Type B pancreatic cell (in vitro differentiated cells): ENCODE data around the gene SMIM44. TPM values are rescaled to one million over a fixed set of nuclear protein-coding genes. Genes with fewer than 3 reads are reported as not detected.

Experiments used
- DNase-seq: peaks from one replicate; pipeline ENCODE4 v3.0.0; 2021; ENCODE audit warnings: mixed read lengths; ENCODE audit not compliant: unreplicated experiment; ENCODE audit errors: extremely low spot score
- H3K27ac Mint-ChIP-seq: 2 replicates; pipeline ENCODE4 v1.8.0; 2021; ENCODE audit warnings: mild to moderate bottlenecking, mixed read lengths
- H3K27me3 Mint-ChIP-seq: 2 replicates; pipeline ENCODE4 v1.8.0; 2021; ENCODE audit warnings: mixed read lengths
- H3K36me3 Mint-ChIP-seq: 2 replicates; pipeline ENCODE4 v1.8.0; 2021; ENCODE audit warnings: mixed read lengths
- H3K4me1 Mint-ChIP-seq: one replicate; pipeline ENCODE4 v1.8.0; 2021; ENCODE audit warnings: mixed read lengths; ENCODE audit not compliant: unreplicated experiment
- H3K4me3 Mint-ChIP-seq: 2 replicates; pipeline ENCODE4 v1.8.0; 2021; ENCODE audit warnings: mild to moderate bottlenecking, mixed read lengths
- H3K9me3 Mint-ChIP-seq: 2 replicates; pipeline ENCODE4 v1.8.0; 2021; ENCODE audit warnings: mixed read lengths
- CTCF ChIP-seq: fragments of 200-600 bp; sonication (generic); conservative IDR thresholded peaks from 2 replicates; pipeline ENCODE4 v1.5.0; 2021; ENCODE audit warnings: antibody characterized with exemption, mild to moderate bottlenecking
- total RNA-seq: library from RNA; stranded (reverse); gene quantifications from 2 replicates; pipeline ENCODE4 v1.2.1, GENCODE V29; 2021; ENCODE audit warnings: low replicate concordance

Gene SMIM44
- total RNA-seq, 1 donor from 2014 or later = not detected

GRCh38 chr19:3494559-3494958, 11.3 kb upstream of the SMIM44 start:
- H3K9me3 Mint-ChIP-seq = no peaks in the 10 kb centered on the region
- H3K4me3 Mint-ChIP-seq = no peak overlapping the region
- no peak for TF ChIP-seq CTCF
- DNase-seq = no peak
- H3K27ac Mint-ChIP-seq = no peak overlapping the region
- peaks cover 8% of the 10 kb centered on the region for H3K4me1 Mint-ChIP-seq
- H3K36me3 Mint-ChIP-seq = peaks cover 13% of the 10 kb centered on the region
- H3K27me3 Mint-ChIP-seq = no peaks in the 10 kb centered on the region

- peaks cover 6% of the 10 kb centered on the region for H3K4me1 Mint-ChIP-seq
- peaks cover 13% of the 10 kb centered on the region for H3K36me3 Mint-ChIP-seq
- H3K27me3 Mint-ChIP-seq = no peaks in the 10 kb centered on the region
- no peaks in the 10 kb centered on the region for H3K9me3 Mint-ChIP-seq
- no peak for TF ChIP-seq CTCF
- no peak overlapping the region for H3K4me3 Mint-ChIP-seq
- DNase-seq = no peak
- no peak overlapping the region for H3K27ac Mint-ChIP-seq
These were observed 10.8 kb upstream of the SMIM44 start for GRCh38 chr19:3494051-3494450.

DNA sequence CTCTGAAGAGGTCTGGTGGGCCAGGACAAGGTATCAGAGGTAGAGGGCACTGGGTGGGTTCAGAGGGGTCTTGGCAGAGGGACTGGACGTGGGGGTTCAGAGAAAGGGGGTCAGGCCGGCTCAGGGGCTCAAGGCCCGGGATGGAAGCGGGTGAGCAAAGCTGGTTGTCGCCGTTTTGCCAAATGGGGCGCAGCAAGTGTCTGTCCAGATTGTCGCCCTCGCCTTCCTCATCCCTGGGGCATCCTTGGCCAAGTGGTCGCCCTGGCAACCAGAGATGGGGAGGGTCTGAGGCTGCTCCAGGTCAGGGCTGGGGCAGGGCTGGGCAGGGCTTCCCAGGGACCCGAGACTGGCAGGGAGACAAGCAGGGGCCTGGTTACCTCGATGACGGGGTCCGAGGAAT, 10.4 kb upstream of the SMIM44 start:
- no peak overlapping the region for H3K27ac Mint-ChIP-seq
- peaks cover 4% of the 10 kb centered on the region for H3K4me1 Mint-ChIP-seq
- H3K36me3 Mint-ChIP-seq = peaks cover 13% of the 10 kb centered on the region
- no peak for DNase-seq
- H3K4me3 Mint-ChIP-seq = no peak overlapping the region
- TF ChIP-seq CTCF = no peak
- H3K9me3 Mint-ChIP-seq = no peaks in the 10 kb centered on the region
- no peaks in the 10 kb centered on the region for H3K27me3 Mint-ChIP-seq

- H3K36me3 Mint-ChIP-seq = peaks cover 14% of the 10 kb centered on the region
- no peak overlapping the region for H3K4me3 Mint-ChIP-seq
- no peaks in the 10 kb centered on the region for H3K27me3 Mint-ChIP-seq
- DNase-seq = no peak
- no peak overlapping the region for H3K27ac Mint-ChIP-seq
- H3K4me1 Mint-ChIP-seq = peaks cover under 1% of the 10 kb centered on the region
- TF ChIP-seq CTCF = no peak
- no peaks in the 10 kb centered on the region for H3K9me3 Mint-ChIP-seq
These were observed 9.7 kb upstream of the SMIM44 start for GRCh38 chr19:3492919-3493318.

DNA sequence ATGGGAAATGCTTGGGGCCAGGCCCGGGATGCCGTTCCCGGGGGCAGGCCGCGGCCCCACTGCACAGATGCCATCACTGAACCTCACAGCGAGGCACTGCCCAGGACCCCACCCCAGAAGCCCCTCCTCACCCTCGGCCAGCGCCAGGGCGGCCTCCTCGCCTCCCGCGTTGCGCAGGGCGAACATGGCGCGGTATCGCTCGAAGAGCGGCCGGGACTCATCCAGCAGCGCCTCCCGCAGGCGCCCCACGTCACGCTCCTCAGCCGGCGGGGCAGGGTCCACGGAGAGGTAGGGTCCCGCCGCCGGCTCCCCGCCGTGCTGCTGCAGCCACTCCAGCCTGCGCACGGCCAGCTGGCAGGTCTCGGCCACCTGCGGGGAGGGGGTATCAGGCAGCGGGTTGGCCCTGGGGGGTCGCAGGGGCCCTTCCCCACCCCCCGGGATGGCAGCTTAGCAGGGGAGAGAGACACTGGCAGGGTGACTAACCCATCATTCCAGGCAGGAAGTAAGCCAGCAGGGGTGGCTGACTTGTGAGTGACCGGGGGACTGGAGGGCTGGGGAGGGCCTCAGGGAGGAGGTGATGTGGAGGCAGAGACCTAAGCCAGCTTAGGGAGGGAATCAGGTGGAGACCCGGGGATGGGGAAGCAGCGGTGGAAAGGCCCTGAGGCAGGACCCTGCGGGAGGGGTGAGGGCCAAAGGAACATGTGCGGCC, 9.0 kb upstream of the SMIM44 start:
- Mint-ChIP-seq H3K36me3 (peaks cover 13% of the 10 kb centered on the region), H3K4me1 (no peaks in the 10 kb centered on the region), H3K27ac (no peak overlapping the region), H3K4me3 (no peak overlapping the region), H3K27me3 (no peaks in the 10 kb centered on the region), H3K9me3 (no peaks in the 10 kb centered on the region)
- no peak for TF ChIP-seq CTCF
- no peak for DNase-seq
